COLO829 (cell line): ENCODE measurements around the gene RAB4B.
"Not testable (repeated sequence)": the region's sequence is repeated elsewhere in the genome, so short reads cannot be mapped to it uniquely, and the experiment has no call there.

Source experiments
- DNase-seq: peaks from one replicate; pipeline ENCODE4 v3.0.0; 2012; ENCODE audit warnings: low spot score

Gene RAB4B

GRCh38 chr19:40803857-40804782, 26.1 kb downstream of the RAB4B start:
- no peak for DNase-seq

GRCh38 chr19:40804783-40805242, 26.8 kb downstream of the RAB4B start:
- no peak for DNase-seq

- DNase-seq = no peak
Observed at GRCh38 chr19:40805258-40805868, 27.3 kb downstream of the RAB4B start.

- peak; percentile 97 for DNase-seq
Observed at GRCh38 chr19:40806423-40807146, 28.5 kb downstream of the RAB4B start.

- DNase-seq = no peak
Observed at GRCh38 chr19:40807147-40808020, 29.3 kb downstream of the RAB4B start.

- no peak for DNase-seq
Observed at GRCh38 chr19:40808021-40808325, 29.9 kb downstream of the RAB4B start.

- DNase-seq = no peak
Observed at GRCh38 chr19:40808497-40808896, 30.4 kb downstream of the RAB4B start.

GRCh38 chr19:40809358-40810086, 31.5 kb downstream of the RAB4B start:
- DNase-seq = no peak

GRCh38 chr19:40810160-40810559, 32.1 kb downstream of the RAB4B start:
- DNase-seq = no peak

GRCh38 chr19:40810649-40811408, 32.8 kb downstream of the RAB4B start:
- not testable (repeated sequence) for DNase-seq

GRCh38 chr19:40811478-40812341, 33.7 kb downstream of the RAB4B start:
- DNase-seq = no peak

- DNase-seq = not testable (repeated sequence)
Observed at GRCh38 chr19:40812571-40812970, 34.5 kb downstream of the RAB4B start.

GRCh38 chr19:40813182-40813581, 35.1 kb downstream of the RAB4B start:
- DNase-seq = no peak

GRCh38 chr19:40815223-40815622, 37.2 kb downstream of the RAB4B start:
- no peak for DNase-seq

GRCh38 chr19:40818480-40819399, 40.7 kb downstream of the RAB4B start:
- not testable (repeated sequence) for DNase-seq

- not testable (repeated sequence) for DNase-seq
Observed at GRCh38 chr19:40819479-40820234, 41.6 kb downstream of the RAB4B start.

- no peak for DNase-seq
Observed at GRCh38 chr19:40822161-40822560, 44.1 kb downstream of the RAB4B start.
